HEK293 (cell line): Measurements from ENCODE around the gene KRI1.
A peak's percentile ranks its signal among the peaks of the same experiment; 100 is the strongest.
"Not testable (repeated sequence)": the region's sequence is repeated elsewhere in the genome, so short reads cannot be mapped to it uniquely, and the experiment has no call there.

Experiments used
- CTCF ChIA-PET: fragments of 350-600 bp; formaldehyde crosslinking; extraction: SDS; loops from one replicate; lab custom pipeline; 2021; ENCODE audit warnings: antibody characterized with exemption; lab: Yijun Ruan, JAX
- POLR2A ChIA-PET: fragments of 300-600 bp; formaldehyde crosslinking; extraction: SDS; loops from one replicate; lab custom pipeline; 2020; ENCODE audit warnings: antibody characterized with exemption, inconsistent platforms; lab: Yijun Ruan, JAX
- H3K27ac ChIP-seq: fragments of 200-500 bp; sonication (Bioruptor generic); 2 replicates; pipeline ENCODE4 v1.5.1; 2014; ENCODE audit warnings: low read depth, low read length, control low read depth, inconsistent platforms; ENCODE audit errors: extremely low read depth
- H3K36me3 ChIP-seq, 2 experiments: fragments of 200-500 bp in 1 of 2; sonication (Bioruptor generic) in 1 of 2; 1 replicate in 1 of 2; 2 replicates in 1 of 2; pipeline ENCODE4 v1.5.1; 2014 to 2017; ENCODE audit warnings: inconsistent platforms in 2 of 2, low read length in 2 of 2; ENCODE audit not compliant: control insufficient read depth in 2 of 2, insufficient read depth in 1 of 2
- H3K4me1 ChIP-seq: fragments of 200-500 bp; sonication (Bioruptor generic); 2 replicates; pipeline ENCODE4 v1.5.1; 2014; ENCODE audit warnings: mild to moderate bottlenecking, low read length, inconsistent platforms; ENCODE audit not compliant: control insufficient read depth, insufficient read depth
- H3K4me3 ChIP-seq: 2 replicates; pipeline ENCODE4 v1.5.1; 2011; ENCODE audit warnings: low read depth, mild to moderate bottlenecking, control low read depth, low read length, moderate library complexity
- H3K9me3 ChIP-seq: fragments of 200-500 bp; sonication (Bioruptor generic); 2 replicates; pipeline ENCODE4 v1.5.1; 2014; ENCODE audit warnings: low read depth, low read length, inconsistent platforms; ENCODE audit not compliant: control insufficient read depth, insufficient read depth
- GLIS1 ChIP-seq: fragments of 450-650 bp; formaldehyde crosslinking; IDR thresholded peaks from 2 replicates; pipeline ENCODE4 v1.5.1; 2016; ENCODE audit warnings: missing biosample characterization, missing genetic modification characterization
- REPIN1 ChIP-seq: fragments of 450-650 bp; formaldehyde crosslinking; IDR thresholded peaks from 2 replicates; pipeline ENCODE4 v1.5.1; 2017; ENCODE audit warnings: missing biosample characterization, missing genetic modification characterization, low read depth
- ZBTB11 ChIP-seq: fragments of 450-650 bp; formaldehyde crosslinking; conservative IDR thresholded peaks from 2 replicates; pipeline ENCODE4 v1.5.1; 2016; ENCODE audit warnings: low read depth, missing biosample characterization, missing genetic modification characterization
- ZNF121 ChIP-seq: fragments of 450-650 bp; formaldehyde crosslinking; IDR thresholded peaks from 2 replicates; pipeline ENCODE4 v1.5.1; 2016; ENCODE audit warnings: missing biosample characterization, missing genetic modification characterization
- ZNF132 ChIP-seq: fragments of 450-650 bp; formaldehyde crosslinking; IDR thresholded peaks from 2 replicates; pipeline ENCODE4 v1.5.1; 2017; ENCODE audit warnings: missing biosample characterization, missing genetic modification characterization, borderline replicate concordance
- ZNF335 ChIP-seq: fragments of 450-650 bp; formaldehyde crosslinking; conservative IDR thresholded peaks from 2 replicates; pipeline ENCODE4 v1.5.1; 2016; ENCODE audit warnings: missing biosample characterization, missing genetic modification characterization
- ZNF366 ChIP-seq: fragments of 450-650 bp; formaldehyde crosslinking; conservative IDR thresholded peaks from 2 replicates; pipeline ENCODE4 v1.5.1; 2016; ENCODE audit warnings: missing biosample characterization, missing genetic modification characterization
- ZNF488 ChIP-seq: fragments of 450-650 bp; formaldehyde crosslinking; IDR thresholded peaks from 2 replicates; pipeline ENCODE4 v1.5.1; 2016; ENCODE audit warnings: missing biosample characterization, missing genetic modification characterization
- ZNF626 ChIP-seq: fragments of 450-650 bp; sonication (Bioruptor Pico); formaldehyde crosslinking; IDR thresholded peaks from 2 replicates; pipeline ENCODE4 v1.5.1; 2018; ENCODE audit warnings: missing biosample characterization, missing genetic modification characterization, inconsistent platforms
- ZNF791 ChIP-seq: fragments of 450-650 bp; formaldehyde crosslinking; IDR thresholded peaks from 2 replicates; pipeline ENCODE4 v1.5.1; 2016; ENCODE audit warnings: missing biosample characterization, missing genetic modification characterization

The KRI1 gene

GRCh38 chr19:10543059-10543419 lies 22.8 kb downstream of the KRI1 start:
- peaks cover 0 to 14% of the 10 kb centered on the region in 2 experiments; a peak in 2 of 3 replicates for H3K36me3 ChIP-seq
- H3K27ac ChIP-seq = no peak overlapping the region; the same call in 1 of the 2 replicates
- no peaks in the 10 kb centered on the region for H3K4me1 ChIP-seq
- no peaks in the 10 kb centered on the region for H3K9me3 ChIP-seq
- CTCF ChIA-PET = interaction anchor here (0.6 to 2.9 kb wide), 10 partner anchors 13 to 101 kb away, joined by 3 to 18 read pairs (median 4); no protein-coding TSS in a partner anchor
- H3K4me3 ChIP-seq = peak overlapping the region; percentile 89
- TF ChIP-seq ZNF366 (tag by site-specific recombination) = peak; percentile 47; the same call in 1 of the 2 replicates
- 0 out of 2 replicates have a peak, but pooled peaks have one; percentile 13 for TF ChIP-seq REPIN1 (tag by site-specific recombination)
- no peak for TF ChIP-seq ZNF626 (tag by site-specific recombination)
- TF ChIP-seq ZBTB11 (tag by site-specific recombination) = 0 out of 2 replicates have a peak, but pooled peaks have one; percentile 1
- TF ChIP-seq ZNF121 = peak; percentile 69
- TF ChIP-seq, all 188 proteins: peak for 4
- POLR2A ChIA-PET = interaction anchor here (0.6 to 2.3 kb wide), 7 partner anchors 8 to 687 kb away, joined by 3 to 7 read pairs (median 5); no protein-coding TSS in a partner anchor

- H3K36me3 ChIP-seq, H3K27ac ChIP-seq, H3K9me3 ChIP-seq, H3K4me3 ChIP-seq, H3K4me1 ChIP-seq: not testable (repeated sequence)
- POLR2A ChIA-PET = interaction anchor here (0.6 kb wide), 1 partner anchor 608 kb away, joined by 4 read pairs; no protein-coding TSS in a partner anchor
- CTCF ChIA-PET = interaction anchor here (1.3 kb wide), 1 partner anchor 15 kb away, joined by 4 read pairs; no protein-coding TSS in a partner anchor
Measured at GRCh38 chr19:10539016-10539415, 26.8 kb downstream of the KRI1 start.

GRCh38 chr19:10538204-10538983 lies 27.4 kb downstream of the KRI1 start:
- Histone ChIP-seq H3K9me3 (no peaks in the 10 kb centered on the region), H3K36me3 (no peaks in the 10 kb centered on the region), H3K27ac (no peak overlapping the region), H3K4me3 (no peak overlapping the region), H3K4me1 (no peaks in the 10 kb centered on the region)
- ChIA-PET POLR2A (interaction anchor here (0.9 kb wide), 1 partner anchor 14 kb away, joined by 4 read pairs; no protein-coding TSS in a partner anchor), CTCF (interaction anchor here (0.7 to 1.2 kb wide), 3 partner anchors 10 to 106 kb away, joined by 3 to 5 read pairs (median 5); no protein-coding TSS in a partner anchor)
- TF ChIP-seq ZNF121 = peak; percentile 61; the same call in 1 of the 2 replicates
- no peak for TF ChIP-seq ZNF488 (tag by site-specific recombination)
- no peak for TF ChIP-seq ZNF791 (tag by site-specific recombination)

GRCh38 chr19:10537668-10538067 lies 28.1 kb downstream of the KRI1 start:
- TF ChIP-seq GLIS1 (tag by site-specific recombination) (peak; percentile 58), ZNF132 (tag by site-specific recombination) (no peak), ZNF335 (tag by site-specific recombination) (0 out of 2 replicates have a peak, but pooled peaks have one; percentile 13)
- no peak overlapping the region for H3K4me3 ChIP-seq
- no peak overlapping the region for H3K27ac ChIP-seq
- POLR2A ChIA-PET = interaction anchor here (0.9 kb wide), 1 partner anchor 15 kb away, joined by 4 read pairs; no protein-coding TSS in a partner anchor
- H3K9me3 ChIP-seq = no peaks in the 10 kb centered on the region
- no peaks in the 10 kb centered on the region for H3K36me3 ChIP-seq
- H3K4me1 ChIP-seq = no peaks in the 10 kb centered on the region
- CTCF ChIA-PET = interaction anchor here (0.7 to 1.2 kb wide), 3 partner anchors 11 to 106 kb away, joined by 3 to 5 read pairs (median 5); no protein-coding TSS in a partner anchor
